Panc1 (cell line): ENCODE results near the gene SLC12A3. TPM values are rescaled to one million over a fixed set of nuclear protein-coding genes. Genes with fewer than 3 reads are reported as not detected.
A peak's percentile ranks its signal among the peaks of the same experiment; 100 is the strongest.
"Not testable (repeated sequence)": the region's sequence is repeated elsewhere in the genome, so short reads cannot be mapped to it uniquely, and the experiment has no call there.

ENCODE experiments used
- ATAC-seq: fragments of 200-7000 bp; cut with Tn5 transposase; 2 replicates; pipeline ENCODE4 v1.9.1; 2020; ENCODE audit warnings: mild to moderate bottlenecking, moderate library complexity
- BruUV-seq: library from RNA; stranded (reverse); fragments of 400-500 nt; replicated peaks from 2 replicates; lab custom pipeline; 2021; lab: Mats Ljungman, UMichigan
- CTCF ChIA-PET: fragments of 300-600 bp; sonication (Branson Sonifier 250); formaldehyde crosslinking; loops from one replicate; lab custom pipeline; 2022; ENCODE audit warnings: antibody characterized with exemption; lab: Charles Lee
- POLR2A ChIA-PET: fragments of 300-600 bp; sonication (Branson Sonifier 250); formaldehyde crosslinking; loops from one replicate; lab custom pipeline; 2022; ENCODE audit warnings: antibody characterized with exemption; lab: Charles Lee
- DNase-seq: peaks from one replicate; pipeline ENCODE4 v3.0.0-alpha.2; 2010; ENCODE audit warnings: low read depth, low spot score
- H3K27ac ChIP-seq: 2 replicates; pipeline ENCODE4 v1.5.1; 2011; ENCODE audit warnings: mild to moderate bottlenecking, low read length, inconsistent platforms
- H3K27me3 ChIP-seq: fragments of 200-500 bp; sonication (Bioruptor generic); 2 replicates; pipeline ENCODE4 v1.6.0; 2014; ENCODE audit warnings: low read length, inconsistent platforms; ENCODE audit not compliant: control insufficient read depth, insufficient read depth
- H3K36me3 ChIP-seq: fragments of 200-500 bp; sonication (Bioruptor generic); 2 replicates; pipeline ENCODE4 v1.5.1; 2014; ENCODE audit warnings: inconsistent platforms, mild to moderate bottlenecking, low read length, moderate library complexity; ENCODE audit not compliant: control insufficient read depth, insufficient read depth
- H3K4me1 ChIP-seq: 2 replicates; pipeline ENCODE4 v1.5.1; 2011; ENCODE audit warnings: inconsistent platforms, mild to moderate bottlenecking, low read length, moderate library complexity; ENCODE audit not compliant: control insufficient read depth, insufficient read depth
- H3K4me3 ChIP-seq, 2 experiments: 2 replicates each; pipeline ENCODE4 v1.5.1; 2011 to 2012; ENCODE audit warnings: low read depth in 2 of 2, low read length in 2 of 2, mild to moderate bottlenecking in 2 of 2, inconsistent platforms in 1 of 2, moderate library complexity in 1 of 2
- H3K9me3 ChIP-seq: fragments of 200-500 bp; sonication (Bioruptor generic); 2 replicates; pipeline ENCODE4 v1.5.1; 2014; ENCODE audit warnings: low read depth, mild to moderate bottlenecking, inconsistent platforms, low read length, moderate library complexity; ENCODE audit not compliant: control insufficient read depth, insufficient read depth
- POLR2AphosphoS5 ChIP-seq: IDR thresholded peaks from 2 replicates; pipeline ENCODE4 v1.6.1; 2012; ENCODE audit warnings: mild to moderate bottlenecking, low read depth, low read length, moderate library complexity
- REST ChIP-seq, 2 experiments: IDR thresholded peaks; 2 replicates each; pipeline ENCODE4 v1.6.1; 2011 to 2012; ENCODE audit warnings: low read depth in 2 of 2, control low read depth in 1 of 2, low read length in 1 of 2, mild to moderate bottlenecking in 1 of 2, moderate library complexity in 1 of 2; ENCODE audit not compliant: insufficient read depth in 1 of 2
- SIN3A ChIP-seq: IDR thresholded peaks from 2 replicates; pipeline ENCODE4 v1.6.1; 2012; ENCODE audit warnings: low read depth, mild to moderate bottlenecking, low read length, moderate library complexity, borderline replicate concordance; ENCODE audit not compliant: insufficient read depth
- TCF7L2 ChIP-seq: IDR thresholded peaks from 2 replicates; pipeline ENCODE4 v1.6.1; 2011; ENCODE audit warnings: mild to moderate bottlenecking, low read depth, low read length, inconsistent platforms
- in situ Hi-C: cut with HindIII; loops from 2 replicates; pipeline ENCODE4 v1.10.0; 2016; ENCODE audit warnings: low sequenced_read_pairs, low pct_unique_long_range_greater_than_20kb
- intact Hi-C: fragments of 100-400 bp; cut with micrococcal nuclease; formaldehyde crosslinking; loops from one replicate; pipeline ENCODE4 v1.10.0; 2022; ENCODE audit not compliant: unreplicated experiment
- total RNA-seq: library from RNA; stranded (reverse); gene quantifications from one replicate; pipeline ENCODE4 v1.2.1, GENCODE V29; 2021; ENCODE audit not compliant: unreplicated experiment
- TF ChIP-seq, protein P1 (sequence below): fragments of 450-650 bp; IDR thresholded peaks from 2 replicates; pipeline ENCODE4 v1.5.1; 2017; ENCODE audit warnings: mild to moderate bottlenecking

The SLC12A3 gene
- total RNA-seq, 1 experiment from 2014 or later = 0.15 TPM

DNA sequence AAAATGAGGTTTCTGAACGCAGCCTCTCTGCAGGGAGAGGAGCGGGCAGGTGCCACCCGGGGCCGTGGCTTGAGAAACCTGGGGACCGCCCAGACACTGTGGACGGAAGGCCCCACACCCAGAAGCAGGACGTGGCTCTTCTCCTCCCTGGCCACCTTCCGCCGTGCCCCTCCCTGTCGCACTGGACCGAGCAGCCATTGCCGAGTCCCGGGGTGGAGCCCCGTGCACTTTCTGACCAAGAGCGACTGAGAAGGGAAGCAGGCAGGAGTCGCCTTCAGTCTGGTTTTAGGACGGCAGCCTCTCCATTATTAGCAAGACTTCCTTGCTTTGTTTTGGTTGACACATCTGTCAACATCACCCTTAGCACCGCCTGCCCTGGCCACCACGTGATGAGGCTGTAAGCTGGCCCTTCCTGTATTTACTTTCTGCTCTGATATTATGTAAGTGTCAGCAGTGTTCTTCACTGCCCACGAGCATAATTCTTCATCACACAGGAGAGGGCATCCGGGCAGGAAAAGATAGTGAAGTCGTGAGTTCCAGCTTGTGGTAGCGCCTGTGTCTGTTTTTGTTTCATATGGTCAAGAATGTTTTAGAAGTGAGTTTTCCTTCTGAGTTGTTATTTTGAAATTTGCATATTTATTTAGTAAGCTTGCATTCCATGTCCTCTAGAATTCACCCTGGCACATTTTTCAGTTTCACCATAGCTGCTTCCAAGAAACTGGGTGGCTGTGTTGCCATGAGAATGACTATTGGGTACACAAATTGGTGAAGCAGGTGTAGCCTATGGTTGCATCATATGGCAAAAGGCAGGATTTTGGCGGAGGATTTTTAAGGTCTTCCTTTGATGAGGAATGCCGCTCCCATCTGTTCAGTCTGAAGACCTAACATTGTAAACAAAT, 68.0 kb downstream of the SLC12A3 start:
- CTCF ChIA-PET = no interaction called here
- H3K4me1 ChIP-seq = peaks cover 4% of the 10 kb centered on the region
- intact Hi-C loops = loop anchor here (10.0 kb wide), 1 partner anchor 58 kb away; no protein-coding TSS in a partner anchor
- TF ChIP-seq REST (IDR thresholded peaks at IDR 0.05; ENCODE audit: insufficient read depth in 1 of 2, low read depth in 2 of 2, low read length in 1 of 2) (no peak), SIN3A (0 out of 2 replicates have a peak, but pooled peaks have one; percentile 76)
- peaks cover 23% of the 10 kb centered on the region for H3K36me3 ChIP-seq
- in situ Hi-C loops = no loop called here
- no peaks in the 10 kb centered on the region for H3K9me3 ChIP-seq
- ATAC-seq = peak; percentile 64
- peak overlapping the region; percentile 91 to 95 for H3K4me3 ChIP-seq
- H3K27ac ChIP-seq = peak overlapping the region; percentile 78
- no peaks in the 10 kb centered on the region for H3K27me3 ChIP-seq
- POLR2A ChIA-PET = interaction anchor here (0.6 to 0.7 kb wide), 2 partner anchors 161 to 860 kb away, joined by 3 to 6 read pairs; no protein-coding TSS in a partner anchor
- peak; percentile 38 for DNase-seq
- BruUV-seq = no TSS peak

DNA sequence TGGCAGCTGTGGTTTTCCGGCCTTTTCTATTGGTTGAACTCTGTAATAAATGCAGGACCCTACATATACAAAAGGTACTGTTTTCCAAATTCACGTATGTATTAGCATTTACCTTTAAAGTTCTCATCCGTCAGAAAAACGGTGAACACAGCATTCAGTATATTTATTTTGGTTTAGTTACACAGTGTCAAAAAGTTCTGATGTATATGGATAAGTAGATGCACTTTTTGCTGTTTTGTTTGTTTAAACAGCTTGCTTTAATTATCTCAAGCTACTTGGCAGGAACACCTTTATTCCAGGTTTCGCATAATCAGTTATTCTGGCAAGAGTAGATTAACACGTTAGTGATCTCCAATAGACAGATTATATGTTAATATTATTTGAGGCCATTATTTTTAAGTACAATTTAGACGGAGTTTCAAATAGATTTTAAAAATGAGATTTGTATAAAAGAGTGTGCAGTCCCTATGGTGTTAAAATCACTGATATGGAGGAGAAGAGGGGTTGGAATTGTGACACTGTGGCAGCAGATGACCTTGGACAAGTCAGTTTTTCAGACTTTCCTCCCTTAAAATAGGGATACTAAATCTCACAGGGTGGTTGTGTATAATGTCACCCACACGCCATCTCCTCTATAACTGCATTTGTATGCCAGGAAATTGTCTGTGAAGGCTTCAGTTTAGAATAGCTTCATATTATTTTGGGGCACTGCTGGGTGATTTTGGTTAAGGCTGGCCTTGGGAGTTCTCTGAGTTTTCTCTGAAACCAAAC, 69.0 kb downstream of the SLC12A3 start:
- no peak for ATAC-seq
- Histone ChIP-seq H3K36me3 (peaks cover 28% of the 10 kb centered on the region), H3K27me3 (no peaks in the 10 kb centered on the region), H3K4me1 (peaks cover 4% of the 10 kb centered on the region), H3K9me3 (no peaks in the 10 kb centered on the region), H3K27ac (peak overlapping the region; percentile 78; the same call in 1 of the 2 replicates), H3K4me3 (peak overlapping the region; percentile 91 to 95)
- intact Hi-C loops (loop anchor here (10.0 kb wide), 1 partner anchor 59 kb away; no protein-coding TSS in a partner anchor), in situ Hi-C loops (no loop called here)
- BruUV-seq = TSS peak; percentile 62
- no peak for DNase-seq
- TF ChIP-seq, protein P1, sequence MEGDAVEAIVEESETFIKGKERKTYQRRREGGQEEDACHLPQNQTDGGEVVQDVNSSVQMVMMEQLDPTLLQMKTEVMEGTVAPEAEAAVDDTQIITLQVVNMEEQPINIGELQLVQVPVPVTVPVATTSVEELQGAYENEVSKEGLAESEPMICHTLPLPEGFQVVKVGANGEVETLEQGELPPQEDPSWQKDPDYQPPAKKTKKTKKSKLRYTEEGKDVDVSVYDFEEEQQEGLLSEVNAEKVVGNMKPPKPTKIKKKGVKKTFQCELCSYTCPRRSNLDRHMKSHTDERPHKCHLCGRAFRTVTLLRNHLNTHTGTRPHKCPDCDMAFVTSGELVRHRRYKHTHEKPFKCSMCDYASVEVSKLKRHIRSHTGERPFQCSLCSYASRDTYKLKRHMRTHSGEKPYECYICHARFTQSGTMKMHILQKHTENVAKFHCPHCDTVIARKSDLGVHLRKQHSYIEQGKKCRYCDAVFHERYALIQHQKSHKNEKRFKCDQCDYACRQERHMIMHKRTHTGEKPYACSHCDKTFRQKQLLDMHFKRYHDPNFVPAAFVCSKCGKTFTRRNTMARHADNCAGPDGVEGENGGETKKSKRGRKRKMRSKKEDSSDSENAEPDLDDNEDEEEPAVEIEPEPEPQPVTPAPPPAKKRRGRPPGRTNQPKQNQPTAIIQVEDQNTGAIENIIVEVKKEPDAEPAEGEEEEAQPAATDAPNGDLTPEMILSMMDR = no peak
- no peak for TF ChIP-seq TCF7L2
- TF ChIP-seq REST (IDR thresholded peaks at IDR 0.05; ENCODE audit: insufficient read depth in 1 of 2, low read depth in 2 of 2, low read length in 1 of 2) = no peak
- no peak for TF ChIP-seq POLR2AphosphoS5
- no peak for TF ChIP-seq SIN3A
- POLR2A ChIA-PET = interaction anchor here (0.6 kb wide), 1 partner anchor 162 kb away, joined by 3 read pairs; no protein-coding TSS in a partner anchor
- CTCF ChIA-PET = no interaction called here

GRCh38 chr16:56934599-56935145, 69.7 kb downstream of the SLC12A3 start:
- BruUV-seq, H3K27ac ChIP-seq, H3K27me3 ChIP-seq, H3K9me3 ChIP-seq, in situ Hi-C loops, DNase-seq, H3K4me1 ChIP-seq, CTCF ChIA-PET, POLR2A ChIA-PET, ATAC-seq: not testable (repeated sequence)
- Histone ChIP-seq H3K36me3 (peaks cover 32% of the 10 kb centered on the region), H3K4me3 (peak overlapping the region; percentile 91 to 95)
- intact Hi-C loops = loop anchor here (10.0 kb wide), 1 partner anchor 60 kb away; no protein-coding TSS in a partner anchor
